HG02678 (cell line): ENCODE measurements around the gene TMUB1.

Experiments
- ATAC-seq: cut with Tn5 transposase; IDR thresholded peaks from one replicate; pipeline ENCODE4 v1.9.1; 2021; ENCODE audit warnings: mild to moderate bottlenecking, moderate library complexity; ENCODE audit not compliant: unreplicated experiment

Gene TMUB1

GRCh38 chr7:151035026-151035717, 48.1 kb downstream of the TMUB1 start:
- no peak for ATAC-seq

GRCh38 chr7:151034312-151035025, 48.8 kb downstream of the TMUB1 start:
- ATAC-seq, result no peak

- ATAC-seq, result no peak
Measured at GRCh38 chr7:151033864-151034249, 49.4 kb downstream of the TMUB1 start.

GRCh38 chr7:151032936-151033863, 50.1 kb downstream of the TMUB1 start:
- no peak for ATAC-seq
